Sigmoid colon (tissue), 7 donors: ENCODE data around the gene TOMT. TPM values are rescaled to one million over a fixed set of nuclear protein-coding genes. Genes with fewer than 3 reads are reported as not detected.
"Not testable (repeated sequence)": the region's sequence is repeated elsewhere in the genome, so short reads cannot be mapped to it uniquely, and the experiment has no call there.

Source experiments
- DNase-seq: peaks from one replicate; pipeline ENCODE4 v3.0.0-alpha.2; 2019
- H3K27ac ChIP-seq, 4 donors: fragments of 200-600 bp; sonication (generic); one replicate each; pipeline ENCODE4 v1.5.1; 2016 to 2019; ENCODE audit warnings: mild to moderate bottlenecking in 1 of 4
- H3K27me3 ChIP-seq, 3 donors: fragments of 200-600 bp; sonication (generic); one replicate each; pipeline ENCODE4 v1.5.1; 2019; ENCODE audit warnings: mild to moderate bottlenecking in 1 of 3
- H3K36me3 ChIP-seq, 4 donors: fragments of 200-600 bp; sonication (generic); one replicate each; pipeline ENCODE4 v1.5.1; 2016 to 2019
- H3K4me1 ChIP-seq, 4 donors: fragments of 200-600 bp; sonication (generic); one replicate each; pipeline ENCODE4 v1.5.1; 2017 to 2019
- H3K4me3 ChIP-seq, 4 donors: fragments of 200-600 bp; sonication (generic); one replicate each; pipeline ENCODE4 v1.5.1; 2017 to 2019; ENCODE audit warnings: mild to moderate bottlenecking in 2 of 4, moderate library complexity in 1 of 4
- H3K9me3 ChIP-seq, 4 donors: fragments of 200-600 bp in 3 of 4; sonication (generic) in 3 of 4; one replicate each; pipeline versions ENCODE4 v1.5.1 to v1.6.1; 2013 to 2019
- CTCF ChIP-seq, 4 experiments: fragments of 450-650 bp in 3 of 4; fragments of 200-600 bp in 1 of 4; IDR thresholded peaks; one replicate each; pipeline ENCODE4 v1.5.1; 2016 to 2019; ENCODE audit warnings: antibody characterized with exemption in 4 of 4, mild to moderate bottlenecking in 3 of 4, moderate library complexity in 2 of 4
- EP300 ChIP-seq, 4 donors: sonication (generic); formaldehyde crosslinking; IDR thresholded peaks; one replicate each; pipeline ENCODE4 v1.6.1; 2017; ENCODE audit warnings: antibody characterized with exemption in 4 of 4
- POLR2A ChIP-seq, 2 donors: fragments of 450-650 bp; IDR thresholded peaks; one replicate each; pipeline ENCODE4 v1.6.1; 2016; ENCODE audit warnings: antibody characterized with exemption in 2 of 2, mild to moderate bottlenecking in 2 of 2, moderate library complexity in 2 of 2
- POLR2AphosphoS5 ChIP-seq, 4 donors: sonication (generic); formaldehyde crosslinking; IDR thresholded peaks; one replicate each; pipeline ENCODE4 v1.6.1; 2017; ENCODE audit warnings: antibody characterized with exemption in 4 of 4
- WGBS, 2 donors: extraction: QIAGEN DNeasy Blood & Tissue Kit; methylation state at CpG; one replicate each; pipeline ENCODE4 v1.1.7; 2013; 5-methylcytosine and 5-hydroxymethylcytosine counted together
- intact Hi-C: fragments of 100-400 bp; cut with DNase I; formaldehyde crosslinking; loops from one replicate; pipeline ENCODE4 v1.15.1; 2023
- polyA plus RNA-seq, 3 donors: library from polyadenylated mRNA; stranded (reverse); fragments of 200-250 nt; gene quantifications; one replicate each; pipeline ENCODE4 v1.2.3, GENCODE V29; 2013
- total RNA-seq, 4 donors: library from RNA; depleted of rRNA; stranded (reverse); fragments of >200 nt; gene quantifications; one replicate each; pipeline ENCODE4 v1.1.0, GENCODE V29; 2016
- donor health status: healthy with polysubstance abuse.
- donor health status: Bipolar disorder and iron deficiency.
- donor health status: healthy.

Gene TOMT
- total and polyA plus RNA-seq, 7 donors: not detected

GRCh38 chr11:72136684-72137262, 31.0 kb downstream of the TOMT start:
- WGBS, 2 donors: 49 to 85% methylated on average over 4 of the region's 4 CpGs
- TF ChIP-seq POLR2AphosphoS5 (IDR thresholded peaks at IDR 0.05): no peak
- no peak for TF ChIP-seq CTCF (IDR thresholded peaks at IDR 0.05)
- TF ChIP-seq POLR2A (IDR thresholded peaks at IDR 0.05): no peak
- no peak for TF ChIP-seq EP300 (IDR thresholded peaks at IDR 0.05)
- no peaks in the 10 kb centered on the region for H3K4me1 ChIP-seq
- H3K9me3 ChIP-seq: no peaks in the 10 kb centered on the region
- H3K36me3 ChIP-seq: no peaks in the 10 kb centered on the region
- H3K4me3 ChIP-seq: no peak overlapping the region
- intact Hi-C loops: no loop called here
- H3K27ac ChIP-seq: no peak overlapping the region
- DNase-seq: no peak
- H3K27me3 ChIP-seq: no peaks in the 10 kb centered on the region

DNA sequence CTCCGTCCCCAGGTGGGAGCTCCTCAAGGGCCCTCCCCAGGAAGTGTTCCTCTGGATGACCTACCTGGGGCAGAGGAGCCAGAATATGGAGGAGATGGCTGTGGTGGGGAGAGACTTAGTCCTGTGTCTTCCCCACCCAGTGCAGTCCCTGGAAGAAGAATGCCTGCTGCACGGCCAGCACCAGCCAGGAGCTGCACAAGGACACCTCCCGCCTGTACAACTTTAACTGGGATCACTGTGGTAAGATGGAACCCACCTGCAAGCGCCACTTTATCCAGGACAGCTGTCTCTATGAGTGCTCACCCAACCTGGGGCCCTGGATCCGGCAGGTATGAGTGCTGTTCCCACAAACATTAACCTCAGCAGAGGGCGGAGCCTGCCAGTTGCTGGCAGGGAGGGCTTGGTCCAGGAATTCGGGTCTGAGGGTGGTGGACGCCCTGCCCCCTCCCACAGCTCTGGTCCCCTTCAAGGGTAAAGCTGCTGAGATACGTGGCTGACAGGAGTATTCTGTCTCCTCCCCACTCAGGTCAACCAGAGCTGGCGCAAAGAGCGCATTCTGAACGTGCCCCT, 33.2 kb downstream of the TOMT start:
- TF ChIP-seq EP300 (IDR thresholded peaks at IDR 0.05) (no peak), POLR2AphosphoS5 (IDR thresholded peaks at IDR 0.05) (no peak), CTCF (IDR thresholded peaks at IDR 0.05) (no peak), POLR2A (IDR thresholded peaks at IDR 0.05) (no peak)
- no peaks in the 10 kb centered on the region for H3K36me3 ChIP-seq
- H3K9me3 ChIP-seq: no peaks in the 10 kb centered on the region
- H3K4me3 ChIP-seq: no peak overlapping the region
- no peak for DNase-seq
- intact Hi-C loops: no loop called here
- H3K27ac ChIP-seq: no peak overlapping the region
- no peaks in the 10 kb centered on the region for H3K27me3 ChIP-seq
- 69 to 84% methylated on average over 12 of the region's 12 CpGs for whole genome bisulfite sequencing, 2 donors
- H3K4me1 ChIP-seq: no peaks in the 10 kb centered on the region

- no peak for DNase-seq
- no peaks in the 10 kb centered on the region for H3K4me1 ChIP-seq
- intact Hi-C loops: no loop called here
- H3K9me3 ChIP-seq: no peaks in the 10 kb centered on the region
- TF ChIP-seq EP300 (IDR thresholded peaks at IDR 0.05) (no peak), CTCF (IDR thresholded peaks at IDR 0.05) (no peak), POLR2A (IDR thresholded peaks at IDR 0.05) (no peak), POLR2AphosphoS5 (IDR thresholded peaks at IDR 0.05) (no peak)
- no peak overlapping the region for H3K4me3 ChIP-seq
- no peak overlapping the region for H3K27ac ChIP-seq
- H3K27me3 ChIP-seq: no peaks in the 10 kb centered on the region
- 92 to 93% methylated on average over 11 of the region's 11 CpGs for WGBS, 2 donors
- no peaks in the 10 kb centered on the region for H3K36me3 ChIP-seq
These were observed 33.8 kb downstream of the TOMT start for GRCh38 chr11:72139500-72139899.

- DNase-seq: no peak
- Histone ChIP-seq H3K4me3 (no peak overlapping the region), H3K36me3 (no peaks in the 10 kb centered on the region), H3K27me3 (no peaks in the 10 kb centered on the region), H3K9me3 (no peaks in the 10 kb centered on the region), H3K4me1 (no peaks in the 10 kb centered on the region), H3K27ac (no peak overlapping the region)
- 96 to 98% methylated on average over 2 of the region's 2 CpGs for WGBS, 2 donors
- intact Hi-C loops: no loop called here
- TF ChIP-seq POLR2AphosphoS5 (IDR thresholded peaks at IDR 0.05) (no peak), POLR2A (IDR thresholded peaks at IDR 0.05) (no peak), EP300 (IDR thresholded peaks at IDR 0.05) (no peak), CTCF (IDR thresholded peaks at IDR 0.05) (no peak)
These were observed 34.9 kb downstream of the TOMT start for GRCh38 chr11:72140661-72141060.

DNA sequence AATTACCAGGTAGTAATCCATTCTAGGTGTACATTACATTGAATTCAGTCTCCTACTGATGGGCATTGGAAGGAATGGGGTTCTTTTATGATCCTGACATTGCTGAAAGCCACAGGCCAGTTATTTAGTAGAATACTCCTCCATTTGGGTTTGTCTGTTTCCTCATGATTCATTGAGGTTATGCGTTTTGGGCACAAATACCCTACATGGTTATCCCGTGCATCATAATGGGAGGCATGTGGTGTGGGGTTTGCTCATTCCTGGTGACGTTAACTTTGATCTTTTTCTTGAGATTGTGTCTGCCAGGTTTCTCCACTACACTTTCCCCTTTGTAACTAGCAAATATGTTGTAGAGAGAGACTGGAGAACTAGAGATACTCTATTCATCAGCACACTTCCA, 35.3 kb downstream of the TOMT start:
- intact Hi-C loops: no loop called here
- H3K4me3 ChIP-seq: no peak overlapping the region
- WGBS, 2 donors: 86 to 89% methylated on average over 3 of the region's 3 CpGs
- H3K4me1 ChIP-seq: no peaks in the 10 kb centered on the region
- no peaks in the 10 kb centered on the region for H3K36me3 ChIP-seq
- H3K27ac ChIP-seq: no peak overlapping the region
- no peaks in the 10 kb centered on the region for H3K9me3 ChIP-seq
- no peak for DNase-seq
- no peaks in the 10 kb centered on the region for H3K27me3 ChIP-seq
- TF ChIP-seq EP300 (IDR thresholded peaks at IDR 0.05): no peak
- no peak for TF ChIP-seq CTCF (IDR thresholded peaks at IDR 0.05)
- no peak for TF ChIP-seq POLR2A (IDR thresholded peaks at IDR 0.05)

DNA sequence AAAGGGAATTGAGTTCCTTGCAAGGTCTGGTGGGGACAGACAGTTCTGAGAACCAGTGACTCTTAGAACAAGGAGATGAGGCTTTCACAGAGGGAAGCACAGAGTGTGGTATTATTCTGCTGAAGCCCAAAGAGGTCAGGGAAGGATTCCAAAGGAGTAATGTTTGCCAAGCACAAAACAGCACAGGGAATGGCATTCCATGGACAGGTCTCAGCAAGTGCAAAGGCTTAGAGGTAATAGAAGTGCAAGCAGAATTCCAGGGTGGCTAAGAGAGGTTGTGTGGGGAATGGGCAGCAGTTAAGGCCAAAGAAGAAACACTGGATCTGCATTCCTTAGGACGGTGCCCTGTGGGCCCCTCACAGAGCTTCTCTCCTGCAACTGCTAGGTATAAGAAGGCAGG, 36.4 kb downstream of the TOMT start:
- H3K36me3 ChIP-seq, H3K4me3 ChIP-seq, H3K27ac ChIP-seq, H3K27me3 ChIP-seq, H3K4me1 ChIP-seq, DNase-seq, H3K9me3 ChIP-seq, intact Hi-C loops: not testable (repeated sequence)
- 68 to 80% methylated on average over 1 of the region's 1 CpG for WGBS, 2 donors

GRCh38 chr11:72142543-72142942, 36.8 kb downstream of the TOMT start:
- H3K36me3 ChIP-seq, intact Hi-C loops, H3K27me3 ChIP-seq, H3K4me1 ChIP-seq, H3K4me3 ChIP-seq, DNase-seq, H3K27ac ChIP-seq, H3K9me3 ChIP-seq: not testable (repeated sequence)
- 26 to 90% methylated on average over 1 of the region's 1 CpG for WGBS, 2 donors
